CD4-positive, alpha-beta T cell treated with Interleukin-6 for 4 hours (primary cell): Measurements from ENCODE around the gene ARHGAP25.

Source experiments
- DNase-seq: peaks from one replicate; pipeline ENCODE4 v3.0.0-alpha.2; 2020; ENCODE audit warnings: mixed read lengths

The ARHGAP25 gene

DNA sequence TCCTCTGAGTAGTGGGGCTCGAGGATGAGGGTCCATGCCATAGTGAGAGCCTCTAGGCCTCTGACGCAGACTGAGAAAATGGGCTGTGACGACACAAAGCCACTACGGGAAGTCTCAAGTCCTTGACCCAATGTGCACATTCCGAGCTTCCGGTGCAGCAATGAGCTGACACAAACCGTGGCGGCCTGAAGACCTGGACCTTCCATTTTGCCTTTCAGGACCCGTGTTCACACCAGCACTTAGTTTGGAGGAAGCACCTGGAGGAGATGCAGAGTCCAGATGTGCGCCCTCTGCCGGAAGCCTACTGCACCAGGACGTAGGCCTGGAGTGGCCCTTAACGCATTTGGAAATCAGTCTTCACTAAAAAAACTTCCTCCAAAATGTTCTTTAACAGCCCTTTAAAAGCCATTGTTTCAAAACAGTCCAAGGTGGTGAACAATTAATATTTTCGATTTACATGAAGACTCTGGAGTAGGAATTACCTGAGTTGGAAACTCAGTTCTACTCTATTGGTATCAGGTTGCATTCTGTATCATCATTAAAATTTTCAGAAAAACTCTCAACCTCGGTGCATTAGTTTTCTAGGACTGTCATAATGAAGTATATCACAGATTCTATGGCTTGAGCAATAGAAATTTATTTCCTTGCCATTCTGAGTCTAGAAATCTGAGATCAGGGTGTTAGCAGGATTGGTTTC is 102.7 kb downstream of the ARHGAP25 start:
- DNase-seq = peak; percentile 82

- DNase-seq = no peak
These were observed 103.3 kb downstream of the ARHGAP25 start for GRCh38 chr2:68837861-68838341.

GRCh38 chr2:68838641-68839040 is 104.0 kb downstream of the ARHGAP25 start:
- no peak for DNase-seq

- peak; percentile 35 for DNase-seq
These were observed 104.7 kb downstream of the ARHGAP25 start for GRCh38 chr2:68839260-68839833.

DNA sequence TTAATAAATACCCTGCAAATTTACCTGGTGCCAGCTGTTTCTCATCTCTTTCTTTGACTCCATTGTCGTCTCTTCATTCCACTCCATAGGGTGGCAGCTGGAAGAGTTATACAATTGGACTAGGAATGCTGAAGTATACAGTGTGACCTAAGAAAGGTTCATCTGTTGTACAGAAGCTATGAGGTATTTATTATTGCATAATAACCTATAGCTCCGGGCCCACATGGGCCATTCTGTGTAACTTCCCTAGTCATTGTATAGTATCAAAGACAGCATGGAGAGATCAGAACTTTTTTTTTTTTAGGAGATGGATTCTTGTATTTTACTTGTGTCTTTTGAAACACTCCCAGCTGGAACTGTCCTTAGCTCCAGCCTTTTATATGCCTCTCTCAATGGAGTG is 110.4 kb downstream of the ARHGAP25 start:
- DNase-seq = no peak

GRCh38 chr2:68846091-68846490 is 111.5 kb downstream of the ARHGAP25 start:
- no peak for DNase-seq

DNA sequence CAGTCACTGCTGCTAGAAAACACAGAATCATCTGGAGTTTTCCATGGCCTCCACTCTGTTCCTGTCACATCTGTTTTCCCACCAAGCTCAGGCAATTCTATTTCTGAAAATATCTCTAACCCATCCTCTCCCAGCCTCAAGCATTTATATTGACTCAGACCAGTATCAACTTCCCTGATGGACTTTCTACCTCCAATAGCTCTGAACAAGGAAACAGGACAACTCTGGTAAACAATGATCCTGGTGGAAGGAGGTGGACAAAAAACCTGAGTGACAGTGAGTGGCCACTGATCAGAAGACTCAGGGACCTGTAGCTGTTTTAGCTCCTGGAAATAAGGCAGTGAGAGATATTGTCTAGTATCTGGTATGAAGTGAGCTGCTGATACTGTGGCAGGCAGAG is 113.1 kb downstream of the ARHGAP25 start:
- DNase-seq = no peak

- DNase-seq = no peak
These were observed 115.0 kb downstream of the ARHGAP25 start for GRCh38 chr2:68849579-68850030.

DNA sequence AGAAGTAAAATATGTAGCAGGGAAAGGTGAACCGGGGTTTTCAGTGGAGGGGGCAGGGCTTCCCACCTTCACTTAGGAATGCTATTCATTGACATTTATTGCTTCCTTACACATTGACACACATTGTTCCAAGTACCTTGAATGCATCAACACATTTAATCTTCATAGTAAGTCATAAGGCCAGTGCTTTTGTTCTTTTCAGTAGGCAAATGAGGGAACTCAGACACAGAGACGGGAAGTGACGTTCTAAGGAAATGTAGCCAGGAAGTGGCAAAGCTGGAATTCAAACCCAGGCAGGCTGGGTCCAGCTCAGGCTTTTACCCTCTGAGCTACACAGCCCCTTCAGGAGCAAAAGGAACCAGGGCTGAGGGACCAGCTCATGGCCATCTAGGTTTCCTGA is 115.9 kb downstream of the ARHGAP25 start:
- DNase-seq = no peak

DNA sequence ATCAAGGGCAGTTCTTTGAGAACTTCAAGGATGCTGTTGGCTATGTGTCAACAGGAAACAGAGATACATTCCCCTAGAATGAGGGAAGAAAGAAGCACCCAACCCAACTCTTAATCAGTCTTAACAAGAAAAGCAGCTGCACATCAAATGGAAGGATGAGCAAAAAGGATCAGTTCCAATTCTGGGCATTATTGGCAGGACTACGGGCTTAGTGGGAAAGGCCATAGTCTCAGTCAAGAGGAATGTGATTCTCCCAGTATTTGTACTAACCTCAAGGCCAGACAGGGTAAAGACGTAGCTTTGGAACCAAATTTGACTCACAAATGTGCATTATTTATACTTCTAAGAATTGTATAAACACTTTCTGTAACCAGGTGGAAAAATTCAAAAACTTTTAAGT is 118.4 kb downstream of the ARHGAP25 start:
- no peak for DNase-seq

GRCh38 chr2:68853915-68854314 is 119.3 kb downstream of the ARHGAP25 start:
- DNase-seq = no peak

- no peak for DNase-seq
These were observed 119.9 kb downstream of the ARHGAP25 start for GRCh38 chr2:68854476-68854875.

- DNase-seq = no peak
These were observed 120.9 kb downstream of the ARHGAP25 start for GRCh38 chr2:68855550-68855949.

DNA sequence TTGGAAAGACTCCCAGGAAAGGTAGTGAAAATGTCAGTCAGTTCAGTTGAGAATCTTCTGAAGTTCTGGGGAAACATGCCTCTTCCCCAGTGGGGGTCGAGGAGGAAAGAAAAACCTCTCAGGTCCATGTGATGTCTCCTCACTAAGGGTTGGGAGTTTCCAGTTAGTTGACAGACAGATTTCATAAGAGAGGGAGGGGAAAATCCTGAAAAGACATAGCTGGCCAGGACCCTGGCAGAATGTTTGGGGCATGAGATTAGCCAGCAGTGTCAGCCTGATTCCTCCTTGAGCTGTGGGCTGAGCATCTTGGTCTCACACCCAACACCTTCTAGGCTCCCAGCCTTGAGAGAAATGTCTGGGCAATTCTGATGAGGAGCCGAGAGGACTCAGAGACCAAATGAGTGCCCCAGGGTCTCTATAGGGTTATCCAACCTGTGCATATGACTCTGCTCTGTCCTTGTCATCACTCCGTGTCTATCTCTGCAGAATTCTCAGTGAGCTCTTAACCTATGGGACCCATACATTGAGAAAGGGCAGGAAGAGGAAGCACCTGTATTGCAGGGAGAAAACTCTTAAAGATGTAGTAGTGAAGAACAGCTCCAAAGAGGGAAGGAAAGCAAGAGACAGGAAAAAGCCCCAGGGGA is 122.7 kb downstream of the ARHGAP25 start:
- no peak for DNase-seq

- DNase-seq = no peak
These were observed 123.3 kb downstream of the ARHGAP25 start for GRCh38 chr2:68857855-68858456.

- no peak for DNase-seq
These were observed 125.5 kb downstream of the ARHGAP25 start for GRCh38 chr2:68860111-68860510.

GRCh38 chr2:68861330-68861729 is 126.7 kb downstream of the ARHGAP25 start:
- DNase-seq = no peak

GRCh38 chr2:68862889-68863288 is 128.3 kb downstream of the ARHGAP25 start:
- no peak for DNase-seq

DNA sequence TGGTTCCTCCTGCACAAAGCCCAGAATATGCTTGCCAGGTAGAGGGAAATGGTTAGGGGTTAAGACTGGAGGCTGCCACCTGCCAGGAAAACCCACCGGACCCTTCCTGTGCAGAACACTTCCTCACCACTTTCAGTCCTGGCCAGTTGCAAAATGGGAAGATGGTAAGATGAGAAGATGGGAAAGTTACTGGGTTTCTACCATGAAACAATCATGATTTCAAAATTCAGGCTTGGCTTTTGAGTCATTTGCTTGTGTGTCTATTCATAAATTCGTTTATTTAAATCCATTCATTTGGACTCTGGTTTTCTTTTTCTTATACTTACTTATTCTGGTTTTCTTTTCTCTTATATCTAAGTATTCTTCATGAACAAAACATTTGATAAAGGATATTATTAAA is 129.4 kb downstream of the ARHGAP25 start:
- DNase-seq = no peak

- no peak for DNase-seq
These were observed 130.5 kb downstream of the ARHGAP25 start for GRCh38 chr2:68865108-68865507.

DNA sequence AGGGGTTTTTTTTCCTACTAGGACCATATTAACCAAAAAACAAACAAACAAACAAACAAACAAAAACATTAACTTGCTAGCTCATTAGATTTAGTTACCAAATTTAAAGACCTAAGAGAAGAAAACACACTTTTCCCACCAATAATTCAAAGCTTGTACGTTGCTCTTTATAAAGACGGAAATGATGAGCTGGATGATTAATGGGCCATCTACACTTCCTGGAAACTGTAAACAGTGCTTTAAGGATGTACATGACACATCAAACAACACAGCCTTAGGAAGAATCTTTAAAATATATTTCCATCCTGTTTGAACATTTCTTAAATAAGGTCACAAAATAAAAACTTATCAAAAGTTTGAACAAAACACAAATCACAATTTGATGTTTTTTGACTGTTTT is 135.6 kb downstream of the ARHGAP25 start:
- no peak for DNase-seq

GRCh38 chr2:68871159-68871764 is 136.7 kb downstream of the ARHGAP25 start, which contains the start of gene BMP10:
TSS of gene BMP10 (minus strand) at chr2:68871397. CDS start at chr2:68871358, 39 bp downstream.
- no peak for DNase-seq
